Thyroid gland (tissue), 4 donors: Measurements from ENCODE around the gene PGBD2.
"Not testable (repeated sequence)": the region's sequence is repeated elsewhere in the genome, so short reads cannot be mapped to it uniquely, and the experiment has no call there.

Experiments used
- CTCF ChIP-seq, 6 experiments: fragments of 200-600 bp in 3 of 6; fragments of 450-650 bp in 3 of 6; sonication (generic) in 3 of 6; IDR thresholded peaks; one replicate each; pipeline ENCODE4 v1.5.1; 2016 to 2019; ENCODE audit warnings: antibody characterized with exemption in 6 of 6, mild to moderate bottlenecking in 2 of 6, inconsistent platforms in 1 of 6, moderate library complexity in 1 of 6
- POLR2A ChIP-seq, 2 donors: fragments of 450-650 bp; IDR thresholded peaks; one replicate each; pipeline ENCODE4 v1.6.1; 2017; ENCODE audit warnings: antibody characterized with exemption in 2 of 2, mild to moderate bottlenecking in 2 of 2, moderate library complexity in 1 of 2

GRCh38 chr1:248930037-248930436 is 24.0 kb downstream of the PGBD2 start:
- TF ChIP-seq CTCF, POLR2A (IDR thresholded peaks at IDR 0.05): not testable (repeated sequence)
